Activated CD4-positive, alpha-beta memory T cell treated with anti-CD3 and anti-CD28 coated beads for 36 hours (primary cell): ENCODE data around the gene MYO18B. TPM values are rescaled to one million over a fixed set of nuclear protein-coding genes. Genes with fewer than 3 reads are reported as not detected.

ENCODE experiments used
- CTCF ChIA-PET: fragments of 350-600 bp; sonication (Branson Sonifier 250); formaldehyde crosslinking; loops from one replicate; lab custom pipeline; 2021; ENCODE audit warnings: antibody characterized with exemption, inconsistent platforms; lab: Charles Lee
- POLR2A ChIA-PET: fragments of 350-600 bp; sonication (Branson Sonifier 250); formaldehyde crosslinking; loops from one replicate; lab custom pipeline; 2021; ENCODE audit warnings: antibody characterized with exemption; lab: Charles Lee
- DNase-seq: peaks from one replicate; pipeline ENCODE4 v3.0.0-alpha.2; 2020
- H3K27ac Mint-ChIP-seq: one replicate; pipeline ENCODE4 v1.8.0; 2021; ENCODE audit warnings: mixed read lengths
- H3K27me3 Mint-ChIP-seq: one replicate; pipeline ENCODE4 v1.8.0; 2021; ENCODE audit warnings: mixed read lengths
- H3K36me3 Mint-ChIP-seq: one replicate; pipeline ENCODE4 v1.8.0; 2021; ENCODE audit warnings: mixed read lengths
- H3K4me1 Mint-ChIP-seq: one replicate; pipeline ENCODE4 v1.8.0; 2021; ENCODE audit warnings: low read depth, mixed read lengths
- H3K4me3 Mint-ChIP-seq: one replicate; pipeline ENCODE4 v1.8.0; 2021; ENCODE audit warnings: mild to moderate bottlenecking, mixed read lengths
- H3K9me3 Mint-ChIP-seq: one replicate; pipeline ENCODE4 v1.8.0; 2021; ENCODE audit warnings: mixed read lengths
- intact Hi-C: fragments of 100-400 bp; cut with micrococcal nuclease; formaldehyde crosslinking; loops from one replicate; pipeline ENCODE4 v1.15.1; 2023
- total RNA-seq, 2 experiments: library from RNA; stranded (reverse); gene quantifications; one replicate each; pipeline ENCODE4 v1.2.3, GENCODE V29; 2021

The MYO18B gene
- total RNA-seq, 2 experiments from 2014 or later = 0.22 to 0.29 TPM

GRCh38 chr22:25714739-25715138, 27.2 kb upstream of the MYO18B start:
- ChIA-PET CTCF (interaction anchor here (1.1 kb wide), 1 partner anchor 58 kb away, joined by 3 read pairs; no protein-coding TSS in a partner anchor), POLR2A (no interaction called here)
- peak; percentile 13 for DNase-seq
- intact Hi-C loops = no loop called here
- H3K27me3 Mint-ChIP-seq = no peaks in the 10 kb centered on the region
- H3K27ac Mint-ChIP-seq = no peak overlapping the region
- no peaks in the 10 kb centered on the region for H3K9me3 Mint-ChIP-seq
- peaks cover 3% of the 10 kb centered on the region for H3K36me3 Mint-ChIP-seq
- H3K4me1 Mint-ChIP-seq = peaks cover 5% of the 10 kb centered on the region
- no peak overlapping the region for H3K4me3 Mint-ChIP-seq

GRCh38 chr22:25716637-25717036, 25.4 kb upstream of the MYO18B start:
- ChIA-PET CTCF (no interaction called here), POLR2A (no interaction called here)
- Mint-ChIP-seq H3K36me3 (peaks cover 1% of the 10 kb centered on the region), H3K4me3 (no peak overlapping the region), H3K27me3 (no peaks in the 10 kb centered on the region), H3K9me3 (no peaks in the 10 kb centered on the region), H3K4me1 (no peaks in the 10 kb centered on the region), H3K27ac (no peak overlapping the region)
- intact Hi-C loops = no loop called here
- no peak for DNase-seq

DNA sequence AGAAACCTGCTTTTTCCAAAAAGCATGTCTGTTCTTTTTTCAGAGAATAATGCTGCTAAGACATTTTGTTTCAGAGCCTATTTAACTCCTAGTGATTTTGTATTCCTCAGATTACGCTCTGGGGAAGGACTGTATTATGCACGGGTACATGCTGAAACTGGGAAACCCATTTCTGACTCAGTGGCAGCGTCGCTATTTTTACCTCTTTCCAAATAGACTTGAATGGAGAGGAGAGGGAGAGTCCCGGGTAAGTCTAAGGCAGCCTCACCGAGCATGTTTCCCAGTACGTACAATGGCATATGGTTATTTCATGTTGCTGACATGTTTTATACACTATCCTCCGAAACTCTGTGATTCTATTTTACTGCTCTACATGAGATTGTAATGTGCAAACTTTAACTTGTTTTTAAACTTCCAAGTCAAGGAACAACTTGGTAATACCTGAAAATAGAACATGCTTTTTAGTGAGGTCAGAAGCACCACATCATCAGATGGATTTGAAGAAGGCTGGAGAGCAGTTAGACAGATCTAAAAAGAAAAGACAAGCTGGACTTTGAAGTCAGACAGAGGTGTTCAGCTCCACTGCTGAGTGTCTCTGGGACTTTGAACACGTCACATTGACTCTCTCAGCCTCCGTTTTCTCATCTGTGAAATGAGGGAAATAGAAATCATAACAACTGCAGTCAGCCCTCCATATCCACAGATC, 23.7 kb upstream of the MYO18B start:
- Mint-ChIP-seq H3K4me1 (no peaks in the 10 kb centered on the region), H3K4me3 (no peak overlapping the region), H3K27ac (no peak overlapping the region), H3K9me3 (no peaks in the 10 kb centered on the region), H3K36me3 (peaks cover 1% of the 10 kb centered on the region), H3K27me3 (no peaks in the 10 kb centered on the region)
- ChIA-PET CTCF (no interaction called here), POLR2A (no interaction called here)
- intact Hi-C loops = no loop called here
- no peak for DNase-seq

DNA sequence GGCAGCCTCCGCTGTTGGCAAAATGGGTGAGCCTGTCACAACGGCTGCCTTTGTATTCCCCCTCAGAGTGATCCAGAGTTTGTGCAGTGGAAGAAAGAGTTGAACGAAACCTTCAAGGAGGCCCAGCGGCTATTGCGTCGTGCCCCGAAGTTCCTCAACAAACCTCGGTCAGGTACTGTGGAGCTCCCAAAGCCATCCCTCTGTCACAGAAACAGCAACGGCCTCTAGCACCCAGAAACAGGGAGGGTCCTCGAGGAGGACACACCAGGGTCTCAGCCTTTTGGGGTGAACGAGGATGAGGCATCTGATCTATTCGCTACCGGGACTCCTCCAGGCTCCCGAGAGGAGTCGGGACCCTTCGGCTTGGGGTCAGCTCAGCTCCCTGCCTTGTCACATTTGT, 19.8 kb upstream of the MYO18B start:
- Mint-ChIP-seq H3K4me1 (peaks cover 5% of the 10 kb centered on the region), H3K27me3 (no peaks in the 10 kb centered on the region), H3K36me3 (no peaks in the 10 kb centered on the region), H3K9me3 (no peaks in the 10 kb centered on the region), H3K4me3 (no peak overlapping the region), H3K27ac (no peak overlapping the region)
- no peak for DNase-seq
- intact Hi-C loops = no loop called here
- ChIA-PET CTCF (no interaction called here), POLR2A (no interaction called here)

GRCh38 chr22:25722626-25723025, 19.4 kb upstream of the MYO18B start:
- H3K4me3 Mint-ChIP-seq = no peak overlapping the region
- intact Hi-C loops = no loop called here
- DNase-seq = no peak
- POLR2A ChIA-PET = no interaction called here
- no peaks in the 10 kb centered on the region for H3K36me3 Mint-ChIP-seq
- no peaks in the 10 kb centered on the region for H3K27me3 Mint-ChIP-seq
- no peaks in the 10 kb centered on the region for H3K9me3 Mint-ChIP-seq
- peaks cover 5% of the 10 kb centered on the region for H3K4me1 Mint-ChIP-seq
- CTCF ChIA-PET = no interaction called here
- no peak overlapping the region for H3K27ac Mint-ChIP-seq

GRCh38 chr22:25726241-25726640, 15.7 kb upstream of the MYO18B start:
- DNase-seq = no peak
- ChIA-PET POLR2A (no interaction called here), CTCF (interaction anchor here (1.1 to 1.7 kb wide), 2 partner anchors 47 to 279 kb away, joined by 5 to 6 read pairs; no protein-coding TSS in a partner anchor)
- H3K27me3 Mint-ChIP-seq = no peaks in the 10 kb centered on the region
- intact Hi-C loops = no loop called here
- H3K4me3 Mint-ChIP-seq = no peak overlapping the region
- H3K9me3 Mint-ChIP-seq = no peaks in the 10 kb centered on the region
- no peaks in the 10 kb centered on the region for H3K36me3 Mint-ChIP-seq
- peak overlapping the region; percentile 12 for H3K27ac Mint-ChIP-seq
- peaks cover 5% of the 10 kb centered on the region for H3K4me1 Mint-ChIP-seq

DNA sequence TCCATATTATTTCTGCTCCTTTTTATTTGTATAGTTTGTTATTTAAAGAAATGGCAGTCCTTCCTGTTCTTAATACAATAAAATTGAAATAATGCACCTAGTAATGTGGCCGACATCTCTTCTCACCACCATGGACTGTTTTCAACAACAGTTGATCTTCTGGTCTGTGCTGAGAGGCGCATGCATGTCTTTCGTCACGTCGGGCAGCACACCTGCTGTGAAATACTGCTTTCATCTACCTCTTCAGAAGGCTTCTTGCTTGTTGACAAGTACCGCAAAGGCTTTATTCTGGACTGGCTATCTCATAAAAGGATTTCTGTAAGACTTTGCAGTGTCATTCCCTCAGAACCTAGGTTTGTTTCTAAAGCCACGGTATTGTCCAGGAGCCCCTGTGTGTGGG, 13.9 kb upstream of the MYO18B start:
- intact Hi-C loops = no loop called here
- Mint-ChIP-seq H3K36me3 (no peaks in the 10 kb centered on the region), H3K4me1 (peaks cover 5% of the 10 kb centered on the region), H3K4me3 (no peak overlapping the region), H3K27ac (no peak overlapping the region), H3K9me3 (no peaks in the 10 kb centered on the region), H3K27me3 (no peaks in the 10 kb centered on the region)
- CTCF ChIA-PET = no interaction called here
- DNase-seq = no peak
- POLR2A ChIA-PET = no interaction called here

DNA sequence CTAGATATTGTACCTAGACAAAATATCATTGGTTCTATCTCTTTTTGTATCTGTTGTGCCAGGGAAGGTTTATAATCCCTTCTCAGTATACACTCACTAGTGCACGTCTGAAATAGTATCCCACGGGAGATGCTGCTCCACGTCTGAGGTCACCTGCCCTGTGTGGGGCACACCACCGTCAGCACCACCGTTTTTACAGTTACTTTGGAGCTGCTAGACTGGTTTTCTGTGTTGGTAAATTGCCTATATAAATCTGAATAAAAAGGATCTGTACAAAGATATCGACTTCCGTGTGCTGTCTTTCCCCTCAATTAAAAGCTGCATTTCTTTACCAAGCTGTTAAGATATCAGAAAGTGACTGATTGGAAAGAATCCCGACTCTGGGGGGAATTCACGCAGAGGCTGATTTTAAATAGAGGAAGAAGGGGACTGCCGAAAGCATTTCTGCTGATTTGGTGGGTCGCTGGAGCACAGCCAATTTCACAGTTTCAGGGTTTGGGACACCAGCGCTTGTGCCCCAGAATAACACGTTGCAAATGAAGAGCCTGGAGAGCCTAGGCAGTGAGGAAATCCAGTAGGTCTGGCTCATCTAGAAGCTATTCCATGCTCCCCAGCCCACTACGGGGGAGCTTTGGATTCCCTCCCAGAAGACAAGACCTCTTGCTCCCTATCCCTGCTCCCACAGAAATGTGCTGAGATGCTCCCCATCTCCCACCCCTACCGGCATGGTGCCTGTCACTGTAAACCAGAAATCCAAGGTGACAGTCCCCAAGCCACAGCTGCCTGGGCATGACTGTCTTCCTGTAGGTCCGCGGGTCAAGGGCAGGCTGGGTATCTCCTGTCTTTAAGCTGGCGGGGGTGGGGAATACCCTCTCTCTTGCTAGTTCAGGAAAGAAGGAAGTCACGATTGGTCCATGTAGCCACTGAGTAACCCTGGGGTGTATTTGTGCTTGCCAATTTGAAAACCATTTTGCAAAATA, 12.7 kb upstream of the MYO18B start:
- Mint-ChIP-seq H3K27ac (no peak overlapping the region), H3K4me1 (peaks cover 9% of the 10 kb centered on the region), H3K27me3 (no peaks in the 10 kb centered on the region), H3K36me3 (no peaks in the 10 kb centered on the region), H3K4me3 (no peak overlapping the region), H3K9me3 (no peaks in the 10 kb centered on the region)
- intact Hi-C loops = no loop called here
- DNase-seq = no peak
- ChIA-PET CTCF (no interaction called here), POLR2A (interaction anchor here (1.5 kb wide), 1 partner anchor 21 kb away, joined by 3 read pairs; no protein-coding TSS in a partner anchor)

GRCh38 chr22:25735650-25736049, 6.3 kb upstream of the MYO18B start:
- POLR2A ChIA-PET = no interaction called here
- no peaks in the 10 kb centered on the region for H3K36me3 Mint-ChIP-seq
- intact Hi-C loops = loop anchor here (1.0 to 5.0 kb wide), 2 partner anchors 14 to 673 kb away; no protein-coding TSS in a partner anchor
- no peak overlapping the region for H3K27ac Mint-ChIP-seq
- no peaks in the 10 kb centered on the region for H3K9me3 Mint-ChIP-seq
- peaks cover 23% of the 10 kb centered on the region for H3K4me1 Mint-ChIP-seq
- peaks cover 3% of the 10 kb centered on the region for H3K27me3 Mint-ChIP-seq
- CTCF ChIA-PET = no interaction called here
- no peak for DNase-seq
- no peak overlapping the region for H3K4me3 Mint-ChIP-seq

DNA sequence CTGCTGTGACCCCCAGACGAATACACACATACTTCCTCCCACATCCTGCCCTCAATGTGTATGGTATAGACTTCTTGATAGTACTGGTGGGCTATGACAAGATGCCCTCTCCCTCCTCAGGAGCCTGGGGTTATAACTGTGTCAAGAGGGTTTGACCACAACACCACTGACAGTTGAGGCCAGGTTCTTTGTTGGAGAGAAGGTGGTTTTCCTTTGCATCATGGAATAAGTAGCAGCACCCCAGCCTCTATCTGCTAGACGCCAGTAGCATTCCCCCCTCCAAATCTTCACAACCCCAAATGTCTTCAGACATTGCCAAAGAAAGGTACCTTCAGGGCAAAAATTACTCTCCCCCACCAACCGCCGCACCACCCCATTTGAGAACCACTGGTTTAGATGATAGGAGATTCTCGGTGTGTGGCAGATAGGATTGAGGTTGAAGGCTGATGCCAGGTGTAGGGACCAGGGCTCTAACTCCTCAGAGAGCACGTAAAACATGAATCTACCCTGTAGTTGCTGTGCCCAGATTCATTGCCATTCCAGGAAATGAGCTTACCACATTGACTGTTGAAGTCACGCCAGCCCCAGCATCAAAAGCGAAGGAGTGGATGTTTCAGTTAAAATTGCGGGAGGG, 5.5 kb upstream of the MYO18B start:
- H3K36me3 Mint-ChIP-seq = no peaks in the 10 kb centered on the region
- peaks cover 3% of the 10 kb centered on the region for H3K27me3 Mint-ChIP-seq
- ChIA-PET POLR2A (interaction anchor here (1.5 kb wide), 1 partner anchor 12 kb away, joined by 6 read pairs; no protein-coding TSS in a partner anchor), CTCF (interaction anchor here (1.0 to 1.3 kb wide), 2 partner anchors 13 to 276 kb away, joined by 3 read pairs; no protein-coding TSS in a partner anchor)
- H3K27ac Mint-ChIP-seq = peak overlapping the region; percentile 88
- H3K9me3 Mint-ChIP-seq = no peaks in the 10 kb centered on the region
- intact Hi-C loops = loop anchor here (1.0 to 5.0 kb wide), 2 partner anchors 13 to 674 kb away; no protein-coding TSS in a partner anchor
- H3K4me3 Mint-ChIP-seq = peak overlapping the region; percentile 24
- peaks cover 23% of the 10 kb centered on the region for H3K4me1 Mint-ChIP-seq
- DNase-seq = peak; percentile 75

GRCh38 chr22:25739659-25740344, 2.2 kb upstream of the MYO18B start:
- CTCF ChIA-PET = no interaction called here
- Mint-ChIP-seq H3K9me3 (no peaks in the 10 kb centered on the region), H3K36me3 (no peaks in the 10 kb centered on the region), H3K27me3 (peaks cover 11% of the 10 kb centered on the region), H3K4me1 (peaks cover 15% of the 10 kb centered on the region), H3K4me3 (no peak overlapping the region), H3K27ac (no peak overlapping the region)
- POLR2A ChIA-PET = no interaction called here
- intact Hi-C loops = loop anchor here (5.0 kb wide), 1 partner anchor 678 kb away; no protein-coding TSS in a partner anchor
- DNase-seq = peak; percentile 5
